ENCODE measurements around the gene PHOX2B.
"Not testable (repeated sequence)": the region's sequence is repeated elsewhere in the genome, so short reads cannot be mapped to it uniquely, and the experiment has no call there.

PHOX2B gene

DNA sequence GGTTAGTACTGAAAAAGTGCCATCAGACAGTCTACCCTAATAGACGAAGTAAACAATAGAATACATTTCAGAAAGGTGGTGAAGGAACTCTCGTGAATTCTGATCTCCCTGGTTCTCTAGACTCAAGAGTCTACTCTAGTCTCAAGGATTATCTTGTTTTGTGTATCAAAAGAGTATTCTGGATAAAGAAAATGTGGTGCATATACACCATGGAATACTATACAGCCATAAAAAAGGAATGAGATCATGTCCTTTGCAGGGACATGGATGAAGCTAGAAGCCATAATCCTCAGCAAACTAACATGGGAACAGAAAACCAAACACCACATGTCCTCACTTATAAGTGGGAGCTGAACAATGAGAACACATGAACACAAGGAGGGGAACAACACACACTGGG, 36.9 kb downstream of the PHOX2B start:
- not testable (repeated sequence) for DNase-seq (ENCODE audit: low spot score)

DNA sequence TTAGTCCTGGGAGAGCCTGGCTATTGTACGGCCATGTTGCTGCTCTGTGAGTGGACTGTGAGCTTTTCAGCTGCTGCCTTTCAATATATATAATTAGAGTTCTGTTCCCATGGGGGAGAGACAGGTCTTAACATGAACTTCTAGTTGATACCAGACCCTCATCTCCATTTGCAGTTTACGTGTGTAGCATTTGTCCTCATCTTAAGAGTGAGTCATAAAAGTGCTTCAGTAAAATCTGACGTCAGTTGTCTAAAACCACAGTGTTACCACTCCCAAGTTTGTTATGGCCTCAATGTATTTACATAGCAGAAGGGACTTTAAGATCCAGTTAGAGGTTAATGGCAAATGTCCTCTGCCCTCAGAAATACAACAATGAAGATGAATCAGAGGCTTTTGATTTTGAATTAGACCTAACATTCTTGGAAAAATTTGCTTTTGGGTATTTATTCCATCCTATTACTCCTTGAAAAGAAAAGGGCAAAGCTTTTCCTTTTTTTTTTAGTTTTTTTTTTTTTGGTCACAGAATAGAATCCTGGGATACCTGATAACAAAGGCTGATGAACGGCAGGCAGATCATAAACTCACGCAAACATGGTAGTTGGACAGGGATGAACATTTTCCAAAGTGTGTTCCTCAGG, 38.6 kb downstream of the PHOX2B start:
- DNase-seq (ENCODE audit: low spot score), result no peak

DNA sequence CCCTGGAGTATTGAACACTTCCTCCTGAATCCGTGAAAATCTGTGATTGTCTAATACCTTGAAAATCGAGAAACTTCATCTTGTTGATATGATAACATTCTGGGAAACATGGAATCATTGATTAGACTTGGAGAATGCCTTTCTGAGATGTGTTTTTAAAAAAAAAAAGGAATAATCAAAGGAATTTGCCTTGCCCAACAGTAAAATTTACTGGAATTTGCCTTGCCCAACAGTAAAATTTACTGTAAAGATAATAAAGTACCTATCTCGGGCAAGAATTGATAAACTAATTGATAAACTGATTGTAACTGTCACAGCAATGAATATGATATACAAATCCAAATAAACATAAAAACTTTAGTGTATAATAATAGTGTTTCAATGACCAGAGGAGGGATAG, 44.7 kb downstream of the PHOX2B start:
- no peak for DNase-seq (ENCODE audit: low spot score)

DNA sequence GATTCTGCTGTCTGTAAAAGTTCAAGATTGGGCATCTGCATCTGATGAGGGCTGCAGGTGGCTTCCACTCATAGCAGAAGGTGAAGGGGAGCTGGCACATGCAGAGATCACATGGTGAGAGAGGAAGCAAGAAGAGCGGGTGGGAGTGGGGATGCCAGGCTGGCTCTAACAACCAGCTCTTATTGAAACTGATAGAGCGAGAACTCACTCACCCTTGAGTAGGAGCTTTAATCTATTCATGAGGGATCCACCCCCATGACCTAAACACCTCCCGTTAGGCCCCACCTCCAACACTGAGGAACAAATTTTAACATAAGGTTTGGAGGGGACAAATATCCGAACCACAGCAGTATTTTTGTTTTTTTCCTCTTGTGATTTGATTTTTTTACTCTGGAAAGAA, 45.8 kb downstream of the PHOX2B start:
- DNase-seq (ENCODE audit: low spot score), result no peak

DNA sequence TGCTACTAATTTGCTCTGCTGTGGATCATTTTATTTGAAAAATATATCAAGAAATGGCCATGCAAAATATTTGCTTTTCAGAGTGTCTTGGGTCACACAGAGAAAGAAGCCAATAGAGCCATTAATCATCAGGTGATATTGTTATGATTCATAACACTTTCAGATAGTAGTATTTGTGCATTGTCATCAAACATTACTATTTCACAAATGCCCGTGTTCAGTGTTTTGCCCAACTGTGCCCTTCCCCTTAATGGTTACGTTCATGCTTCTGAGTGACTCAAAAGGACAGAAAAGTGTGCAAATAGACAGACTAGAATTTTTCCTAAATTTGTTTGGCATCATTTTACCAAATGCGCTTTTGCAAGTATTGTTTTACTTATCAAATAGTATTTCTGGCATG, 46.5 kb downstream of the PHOX2B start:
- no peak for DNase-seq (ENCODE audit: low spot score)

DNA sequence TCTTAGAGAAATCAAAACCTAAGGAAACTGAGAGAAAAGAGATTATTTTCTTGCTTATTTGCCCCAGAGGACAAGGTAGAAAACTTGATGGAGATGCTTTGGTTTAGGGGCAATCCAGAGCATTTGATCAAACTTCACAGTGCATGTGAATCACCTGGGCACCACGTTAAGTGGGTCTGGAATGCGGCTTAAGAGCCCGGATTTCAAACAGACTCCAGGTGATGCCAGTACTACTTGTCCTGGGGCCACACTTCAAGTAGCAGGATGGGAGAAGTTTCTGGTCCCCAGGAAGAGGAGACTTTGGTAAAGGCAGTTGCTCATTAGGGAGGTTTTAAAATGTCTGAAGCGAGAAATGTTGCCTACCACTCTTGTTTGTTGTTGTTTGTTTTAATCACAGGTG, 51.8 kb downstream of the PHOX2B start:
- no peak for DNase-seq (ENCODE audit: low spot score)

DNA sequence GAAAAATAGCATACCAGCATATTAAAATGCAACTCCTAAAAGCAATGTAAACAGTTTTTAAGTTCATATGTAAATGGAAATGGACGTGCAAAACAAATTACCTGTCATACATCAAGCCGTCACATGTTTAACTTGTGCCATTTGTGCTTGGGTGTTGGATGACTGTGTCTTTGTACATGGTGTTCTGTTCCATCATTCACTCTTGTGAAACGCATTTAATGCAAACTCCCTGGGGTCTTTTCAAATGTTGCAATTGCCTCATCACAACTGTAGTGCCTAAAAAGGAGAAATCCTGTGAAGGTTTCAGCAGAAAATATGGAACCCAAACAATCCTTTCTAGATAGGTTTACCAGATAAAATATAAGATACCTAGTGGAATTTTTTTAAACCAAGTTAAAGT, 52.4 kb downstream of the PHOX2B start:
- DNase-seq (ENCODE audit: low spot score), result no peak

Data from germinal center (tissue), 1 donor.